Activated CD4-positive, CD25-positive, alpha-beta regulatory T cell treated with anti-CD3 and anti-CD28 coated beads, Interleukin-2, amount 50 U/mL, for 16 hours (primary cell): ENCODE data around the gene HMGCR.
"Not testable (repeated sequence)": the region's sequence is repeated elsewhere in the genome, so short reads cannot be mapped to it uniquely, and the experiment has no call there.

Experiments used
- DNase-seq: peaks from one replicate; pipeline ENCODE4 v3.0.0-alpha.2; 2020; ENCODE audit warnings: low read depth, low spot score

HMGCR gene

GRCh38 chr5:75336615-75337336, at the start of gene HMGCR:
Gene HMGCR (plus strand): TSS chr5:75337220. CDS start chr5:75342606, 5,386 bp downstream.
- peak; percentile 92 for DNase-seq

GRCh38 chr5:75291844-75292243, 45.2 kb upstream of the HMGCR start:
- DNase-seq = not testable (repeated sequence)

GRCh38 chr5:75300084-75300483, 36.9 kb upstream of the HMGCR start:
- DNase-seq = no peak

GRCh38 chr5:75303419-75303818, 33.6 kb upstream of the HMGCR start:
- DNase-seq = no peak

- DNase-seq = not testable (repeated sequence)
Measured at GRCh38 chr5:75304486-75304885, 32.5 kb upstream of the HMGCR start.

GRCh38 chr5:75306746-75307145, 30.3 kb upstream of the HMGCR start:
- no peak for DNase-seq

- DNase-seq = no peak
Measured at GRCh38 chr5:75310212-75310611, 26.8 kb upstream of the HMGCR start.

GRCh38 chr5:75319148-75319547, 17.9 kb upstream of the HMGCR start:
- DNase-seq = not testable (repeated sequence)

- no peak for DNase-seq
Measured at GRCh38 chr5:75319638-75320037, 17.4 kb upstream of the HMGCR start.

- DNase-seq = no peak
Measured at GRCh38 chr5:75320371-75320770, 16.6 kb upstream of the HMGCR start.

GRCh38 chr5:75322066-75322465, 15.0 kb upstream of the HMGCR start:
- no peak for DNase-seq

GRCh38 chr5:75324791-75325190, 12.2 kb upstream of the HMGCR start:
- no peak for DNase-seq

- no peak for DNase-seq
Measured at GRCh38 chr5:75325242-75325641, 11.8 kb upstream of the HMGCR start.

- no peak for DNase-seq
Measured at GRCh38 chr5:75330404-75330803, 6.6 kb upstream of the HMGCR start.

GRCh38 chr5:75331095-75332090, 5.6 kb upstream of the HMGCR start:
- DNase-seq = no peak

GRCh38 chr5:75333759-75334158, 3.3 kb upstream of the HMGCR start:
- not testable (repeated sequence) for DNase-seq

- DNase-seq = not testable (repeated sequence)
Measured at GRCh38 chr5:75334413-75334812, 2.6 kb upstream of the HMGCR start.

- no peak for DNase-seq
Measured at GRCh38 chr5:75335486-75335885, 1.5 kb upstream of the HMGCR start.

- no peak for DNase-seq
Measured at GRCh38 chr5:75335952-75336614, 937 bp upstream of the HMGCR start.

- no peak for DNase-seq
Measured at GRCh38 chr5:75337366-75338021, 474 bp downstream of the HMGCR start.

GRCh38 chr5:75338408-75338807, 1.4 kb downstream of the HMGCR start:
- no peak for DNase-seq
